Fibroblast of lung (primary cell): Measurements from ENCODE around the gene PLEKHG4B. TPM values are rescaled to one million over a fixed set of nuclear protein-coding genes. Genes with fewer than 3 reads are reported as not detected.
"Not testable (repeated sequence)": the region's sequence is repeated elsewhere in the genome, so short reads cannot be mapped to it uniquely, and the experiment has no call there.

ENCODE experiments used
- DNase-seq, 2 donors: peaks; one replicate each; pipeline versions ENCODE4 v3.0.0 to v3.0.0-alpha.2; 2010; ENCODE audit warnings: low read depth in 2 of 2
- H2AFZ ChIP-seq: 2 replicates; pipeline ENCODE4 v1.5.1; 2012; ENCODE audit warnings: low read length, control low read depth, inconsistent platforms
- H3K27ac ChIP-seq: 2 replicates; pipeline ENCODE4 v1.5.1; 2011; ENCODE audit warnings: low read length, control low read depth; ENCODE audit not compliant: insufficient read depth
- H3K27me3 ChIP-seq: 2 replicates; pipeline ENCODE4 v1.5.1; 2011; ENCODE audit warnings: mild to moderate bottlenecking, low read length; ENCODE audit not compliant: control insufficient read depth, insufficient read depth
- H3K36me3 ChIP-seq: 2 replicates; pipeline ENCODE4 v1.5.1; 2011; ENCODE audit warnings: low read length; ENCODE audit not compliant: control insufficient read depth, insufficient read depth
- H3K4me1 ChIP-seq: 2 replicates; pipeline ENCODE4 v1.5.1; 2011; ENCODE audit warnings: low read length; ENCODE audit not compliant: control insufficient read depth, insufficient read depth; ENCODE audit errors: extremely low read depth
- H3K4me2 ChIP-seq: 2 replicates; pipeline ENCODE4 v1.5.1; 2011; ENCODE audit warnings: low read length, control low read depth; ENCODE audit not compliant: insufficient read depth; ENCODE audit errors: extremely low read depth
- H3K4me3 ChIP-seq, 4 experiments: fragments of 200-600 bp in 1 of 4; sonication (generic) in 1 of 4; replicated peaks in 1 of 4; 2 replicates each; pipeline ENCODE4 v1.5.1; 2011 to 2016; ENCODE audit warnings: low read length in 4 of 4, low read depth in 3 of 4, mild to moderate bottlenecking in 3 of 4, control low read depth in 2 of 4, inconsistent platforms in 1 of 4, mixed read lengths in 1 of 4; ENCODE audit not compliant: insufficient read depth in 1 of 4; ENCODE audit errors: control extremely low read depth in 1 of 4
- H3K79me2 ChIP-seq: 2 replicates; pipeline ENCODE4 v1.5.1; 2012; ENCODE audit warnings: mild to moderate bottlenecking, low read length, inconsistent platforms; ENCODE audit not compliant: control insufficient read depth, insufficient read depth
- H3K9ac ChIP-seq: 2 replicates; pipeline ENCODE4 v1.5.1; 2011; ENCODE audit warnings: mild to moderate bottlenecking, low read length, control low read depth; ENCODE audit not compliant: insufficient read depth
- H3K9me3 ChIP-seq: 2 replicates; pipeline ENCODE4 v1.5.1; 2012; ENCODE audit warnings: low read depth, low read length; ENCODE audit not compliant: control insufficient read depth, insufficient read depth
- H4K20me1 ChIP-seq: 2 replicates; pipeline ENCODE4 v1.5.1; 2011; ENCODE audit warnings: low read length; ENCODE audit not compliant: control insufficient read depth, insufficient read depth; ENCODE audit errors: extremely low read depth
- CTCF ChIP-seq, 2 donors: IDR thresholded peaks in 1 of 2; conservative IDR thresholded peaks in 1 of 2; 1 replicate in 1 of 2; 2 replicates in 1 of 2; pipeline ENCODE4 v1.5.1; 2011 to 2012; ENCODE audit warnings: low read length in 2 of 2, control low read depth in 1 of 2, inconsistent platforms in 1 of 2, low read depth in 1 of 2, mild to moderate bottlenecking in 1 of 2
- EZH2 ChIP-seq: IDR thresholded peaks from 2 replicates; pipeline ENCODE4 v1.5.1; 2012; ENCODE audit warnings: low read length, control low read depth, mild to moderate bottlenecking; ENCODE audit errors: missing control alignments
- polyA plus RNA-seq, 2 donors: library from polyadenylated mRNA; depleted of rRNA in 1 of 2; stranded (reverse) in 1 of 2; unstranded in 1 of 2; fragments of >200 nt; gene quantifications; 2 replicates each; pipeline ENCODE4 v1.2.1, GENCODE V29; 2011 to 2012; ENCODE audit warnings: missing spikeins in 1 of 2
- total RNA-seq: library from RNA; depleted of rRNA; stranded (reverse); fragments of >200 nt; gene quantifications from 2 replicates; pipeline ENCODE4 v1.2.1, GENCODE V29; 2014

PLEKHG4B gene
- total and polyA plus RNA-seq, 2 donors (not counting 1 experiment from before 2014, with no cell fraction given): under 0.01 to 0.08 TPM

GRCh38 chr5:219991-220390 is 128.0 kb downstream of the PLEKHG4B start:
- H3K27ac ChIP-seq: peak overlapping the region; percentile 82
- no peaks in the 10 kb centered on the region for H3K27me3 ChIP-seq
- H4K20me1 ChIP-seq: peaks cover 4% of the 10 kb centered on the region
- H3K4me2 ChIP-seq: peak overlapping the region; percentile 99
- no peak for TF ChIP-seq EZH2
- no peak for TF ChIP-seq CTCF (conservative IDR thresholded peaks at IDR 0.05 in 1 of 2, IDR thresholded peaks at IDR 0.05 in 1 of 2; ENCODE audit: low read depth in 1 of 2, low read length in 2 of 2)
- H3K9me3 ChIP-seq: no peaks in the 10 kb centered on the region
- H3K4me1 ChIP-seq: peaks cover 6% of the 10 kb centered on the region
- peaks cover 63% of the 10 kb centered on the region for H3K79me2 ChIP-seq
- H3K4me3 ChIP-seq: peak overlapping the region; percentile 75 to 93 (median 88)
- H3K36me3 ChIP-seq: peaks cover 3% of the 10 kb centered on the region
- H3K9ac ChIP-seq: peak overlapping the region; percentile 4
- DNase-seq: no peak
- H2AFZ ChIP-seq: no peak overlapping the region

- Histone ChIP-seq H3K79me2 (peaks cover 60% of the 10 kb centered on the region), H3K4me2 (peak overlapping the region; percentile 61), H3K36me3 (peaks cover 12% of the 10 kb centered on the region)
- H3K4me3 ChIP-seq, H3K27ac ChIP-seq, H3K9ac ChIP-seq, H2AFZ ChIP-seq, H3K27me3 ChIP-seq, H3K4me1 ChIP-seq, H4K20me1 ChIP-seq, H3K9me3 ChIP-seq: not testable (repeated sequence)
- peak in 1 of 2 donors; percentile 11 for DNase-seq
Measured at GRCh38 chr5:222951-223715, 131.2 kb downstream of the PLEKHG4B start.

GRCh38 chr5:223791-224190 is 131.8 kb downstream of the PLEKHG4B start:
- TF ChIP-seq CTCF (conservative IDR thresholded peaks at IDR 0.05 in 1 of 2, IDR thresholded peaks at IDR 0.05 in 1 of 2; ENCODE audit: low read depth in 1 of 2, low read length in 2 of 2) (no peak), EZH2 (no peak)
- Histone ChIP-seq H2AFZ (no peak overlapping the region), H3K4me1 (peaks cover 6% of the 10 kb centered on the region), H3K27ac (no peak overlapping the region), H3K9ac (no peak overlapping the region), H3K4me2 (no peak overlapping the region), H4K20me1 (peaks cover 4% of the 10 kb centered on the region), H3K36me3 (peaks cover 12% of the 10 kb centered on the region), H3K27me3 (no peaks in the 10 kb centered on the region), H3K79me2 (peaks cover 54% of the 10 kb centered on the region), H3K4me3 (no peak overlapping the region), H3K9me3 (no peaks in the 10 kb centered on the region)
- no peak for DNase-seq
